Measurements from ENCODE around the gene TPCN2. TPM values are rescaled to one million over a fixed set of nuclear protein-coding genes. Genes with fewer than 3 reads are reported as not detected.

The TPCN2 gene
- total and polyA plus RNA-seq, 12 donors, result 3.4 to 19.2 (median 7.8) TPM

DNA sequence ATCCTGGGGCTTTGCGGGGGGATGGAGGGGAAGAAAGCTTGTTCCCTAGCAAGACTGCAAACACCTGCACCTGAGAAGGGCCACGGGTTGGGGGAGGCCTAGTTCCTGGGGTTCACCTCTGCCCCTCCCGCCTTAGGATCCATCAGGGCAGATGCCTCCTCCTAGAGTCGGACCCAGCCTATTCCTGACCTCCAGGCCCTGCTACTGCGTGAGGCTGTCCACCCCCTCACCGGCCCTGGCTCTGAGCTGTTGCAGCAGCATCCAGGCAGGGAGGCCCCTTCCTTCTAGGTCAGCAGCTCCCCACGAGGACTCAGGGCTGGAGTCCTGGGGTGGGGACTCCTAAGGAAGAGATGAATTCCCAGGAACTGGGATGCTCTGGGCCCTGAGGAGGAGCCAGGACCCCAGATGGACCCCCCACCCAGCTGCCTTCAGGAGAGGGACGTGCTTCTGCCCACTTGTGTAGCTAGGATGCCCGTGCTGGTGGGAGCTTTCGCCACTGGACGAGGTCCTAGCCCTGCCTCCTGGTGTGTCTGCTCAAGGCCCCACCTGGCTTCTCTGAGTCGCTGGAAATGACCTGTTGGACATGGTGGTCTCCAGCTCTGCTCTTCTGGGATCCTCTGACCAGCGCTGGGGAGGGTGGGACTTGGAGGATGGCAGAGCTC lies 46.0 kb upstream of the TPCN2 start:
- ATAC-seq (no peak), DNase-seq (no peak)
- Histone ChIP-seq H3K4me1 (peaks cover 0 to 35% (median 14%) of the 10 kb centered on the region in 9 donors), H3K27me3 (peaks cover 0 to 3% (median 0%) of the 10 kb centered on the region in 7 donors), H3K36me3 (peaks cover 0 to 9% (median 0%) of the 10 kb centered on the region in 9 donors), H3K27ac (no peak overlapping the region), H3K9me3 (no peaks in the 10 kb centered on the region), H3K4me3 (no peak overlapping the region)
- intact Hi-C loops (cut with DNase I), result no loop called here
- TF ChIP-seq, protein P1, sequence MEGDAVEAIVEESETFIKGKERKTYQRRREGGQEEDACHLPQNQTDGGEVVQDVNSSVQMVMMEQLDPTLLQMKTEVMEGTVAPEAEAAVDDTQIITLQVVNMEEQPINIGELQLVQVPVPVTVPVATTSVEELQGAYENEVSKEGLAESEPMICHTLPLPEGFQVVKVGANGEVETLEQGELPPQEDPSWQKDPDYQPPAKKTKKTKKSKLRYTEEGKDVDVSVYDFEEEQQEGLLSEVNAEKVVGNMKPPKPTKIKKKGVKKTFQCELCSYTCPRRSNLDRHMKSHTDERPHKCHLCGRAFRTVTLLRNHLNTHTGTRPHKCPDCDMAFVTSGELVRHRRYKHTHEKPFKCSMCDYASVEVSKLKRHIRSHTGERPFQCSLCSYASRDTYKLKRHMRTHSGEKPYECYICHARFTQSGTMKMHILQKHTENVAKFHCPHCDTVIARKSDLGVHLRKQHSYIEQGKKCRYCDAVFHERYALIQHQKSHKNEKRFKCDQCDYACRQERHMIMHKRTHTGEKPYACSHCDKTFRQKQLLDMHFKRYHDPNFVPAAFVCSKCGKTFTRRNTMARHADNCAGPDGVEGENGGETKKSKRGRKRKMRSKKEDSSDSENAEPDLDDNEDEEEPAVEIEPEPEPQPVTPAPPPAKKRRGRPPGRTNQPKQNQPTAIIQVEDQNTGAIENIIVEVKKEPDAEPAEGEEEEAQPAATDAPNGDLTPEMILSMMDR (IDR thresholded peaks at IDR 0.05), result no peak
- WGBS, 2 donors, result 88 to 91% methylated on average over 13 of the region's 13 CpGs

- WGBS, 2 donors, result 95 to 98% methylated on average over 9 of the region's 9 CpGs
- DNase-seq (no peak), ATAC-seq (no peak)
- Histone ChIP-seq H3K9me3 (no peaks in the 10 kb centered on the region), H3K27ac (no peak overlapping the region), H3K27me3 (peaks cover 0 to 3% (median 0%) of the 10 kb centered on the region in 7 donors), H3K4me1 (peaks cover 0 to 39% (median 17%) of the 10 kb centered on the region in 9 donors), H3K36me3 (peaks cover 0 to 9% (median 0%) of the 10 kb centered on the region in 9 donors), H3K4me3 (no peak overlapping the region)
- intact Hi-C loops (cut with DNase I), result no loop called here
- TF ChIP-seq, protein P1 (IDR thresholded peaks at IDR 0.05), result no peak
Measured at GRCh38 chr11:69003301-69003865, 45.3 kb upstream of the TPCN2 start.

- no peak for ATAC-seq
- H3K36me3 ChIP-seq, result peaks cover 0 to 9% (median 0%) of the 10 kb centered on the region in 9 donors
- peaks cover 0 to 3% (median 0%) of the 10 kb centered on the region in 7 donors for H3K27me3 ChIP-seq
- no peak for DNase-seq
- no peak overlapping the region for H3K27ac ChIP-seq
- TF ChIP-seq, protein P1 (IDR thresholded peaks at IDR 0.05), result no peak
- H3K4me1 ChIP-seq, result peaks cover 0 to 39% (median 14%) of the 10 kb centered on the region in 9 donors
- 92 to 96% methylated on average over 20 of the region's 20 CpGs for WGBS, 2 donors
- intact Hi-C loops (cut with DNase I), result no loop called here
- no peak overlapping the region for H3K4me3 ChIP-seq
- no peaks in the 10 kb centered on the region for H3K9me3 ChIP-seq
Measured at GRCh38 chr11:69003866-69004367, 44.8 kb upstream of the TPCN2 start.

DNA sequence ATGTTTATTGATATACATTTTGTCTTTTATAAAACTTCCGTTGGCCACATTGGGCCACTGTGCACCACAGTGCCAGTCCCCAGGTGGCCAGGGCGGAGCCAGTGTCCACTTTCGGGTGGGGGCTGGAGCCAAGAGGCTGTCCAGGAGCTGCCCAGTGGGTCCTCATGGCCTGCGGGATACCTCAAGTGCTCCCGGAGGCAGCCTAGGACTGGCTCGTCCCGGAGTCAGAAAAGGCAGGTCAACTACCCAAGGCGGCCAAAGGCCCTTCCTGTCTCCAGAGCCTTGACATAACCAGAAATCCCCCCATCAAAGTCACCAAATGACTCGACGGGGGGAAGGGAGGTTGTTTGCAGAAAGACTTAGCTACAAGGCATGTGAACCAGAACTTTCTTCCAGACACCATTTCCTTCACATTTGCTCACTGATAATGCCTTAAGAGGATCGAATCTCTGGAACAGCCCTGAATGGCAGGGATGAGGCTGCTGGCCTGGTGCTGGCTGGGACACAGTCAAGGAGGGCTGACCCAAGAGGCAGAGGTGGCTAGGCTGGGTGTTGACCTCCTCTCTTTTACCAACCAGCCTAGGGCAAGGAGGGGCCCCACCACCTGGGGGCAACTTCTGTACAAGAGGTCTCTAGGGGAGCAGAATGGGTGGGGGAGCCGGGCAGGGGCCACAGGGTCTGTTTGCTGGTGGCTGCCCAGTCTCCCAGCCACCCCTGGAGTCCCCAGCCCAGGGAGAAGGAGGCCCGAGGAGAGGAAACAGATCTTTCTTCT lies 44.1 kb upstream of the TPCN2 start:
- intact Hi-C loops (cut with DNase I), result no loop called here
- Histone ChIP-seq H3K27me3 (peaks cover 0 to 3% (median 0%) of the 10 kb centered on the region in 7 donors), H3K36me3 (peaks cover 0 to 9% (median 0%) of the 10 kb centered on the region in 9 donors), H3K4me3 (no peak overlapping the region), H3K27ac (no peak overlapping the region), H3K4me1 (peaks cover 0 to 37% (median 12%) of the 10 kb centered on the region in 9 donors), H3K9me3 (no peaks in the 10 kb centered on the region)
- TF ChIP-seq, protein P1 (IDR thresholded peaks at IDR 0.05), result no peak
- no peak for DNase-seq
- no peak for ATAC-seq
- WGBS, 2 donors, result 80 to 89% methylated on average over 12 to 13 of the region's 13 CpGs

Measured in heart right ventricle (tissue), 16 donors.